GM12878 (cell line): ENCODE results near the gene JAKMIP1. TPM values are rescaled to one million over a fixed set of nuclear protein-coding genes. Genes with fewer than 3 reads are reported as not detected.

Source experiments
- ATAC-seq: fragments of 200-7000 bp; cut with Tn5 transposase; 3 replicates; pipeline ENCODE4 v1.9.1; 2020; ENCODE audit warnings: mild to moderate bottlenecking, moderate library complexity
- BruUV-seq: library from RNA; stranded (reverse); fragments of 400-500 nt; replicated peaks from 2 replicates; lab custom pipeline; 2021; lab: Mats Ljungman, UMichigan
- CTCF ChIA-PET: fragments of 300-600 bp; sonication (Branson Sonifier 250); formaldehyde crosslinking; extraction: SDS; loops from one replicate; lab custom pipeline; 2021; ENCODE audit warnings: inconsistent platforms; lab: Yijun Ruan, JAX
- POLR2A ChIA-PET: fragments of 350-600 bp; formaldehyde crosslinking; extraction: SDS; loops from one replicate; lab custom pipeline; 2021; ENCODE audit warnings: inconsistent platforms; lab: Charles Lee
- RAD21 ChIA-PET: fragments of 300-600 bp; sonication (Branson Sonifier 250); formaldehyde crosslinking; loops from one replicate; lab custom pipeline; 2023; ENCODE audit warnings: antibody characterized with exemption; ENCODE audit not compliant: unreplicated experiment; lab: Charles Lee
- SMC1A ChIA-PET: fragments of 300-600 bp; sonication (Branson Sonifier 250); formaldehyde crosslinking; loops from one replicate; lab custom pipeline; 2023; ENCODE audit not compliant: unreplicated experiment, uncharacterized antibody; lab: Charles Lee
- DNase-seq: peaks from one replicate; pipeline ENCODE4 v3.0.0-alpha.2; 2011; ENCODE audit warnings: low read depth, low spot score
- FAIRE-seq: peaks from 3 replicates; lab custom pipeline; 2011; peaks lifted over from hg19 to GRCh38; lab: Jason Lieb, UNC
- H2AFZ ChIP-seq: 2 replicates; pipeline ENCODE4 v1.6.0; 2011; ENCODE audit warnings: low read depth, low read length, control low read depth; ENCODE audit not compliant: control insufficient read depth
- H3K27ac ChIP-seq: 2 replicates; pipeline ENCODE4 v1.5.1; 2011; ENCODE audit warnings: control low read depth; ENCODE audit not compliant: control insufficient read depth, insufficient read depth
- H3K27me3 ChIP-seq, 2 experiments: replicated peaks in 1 of 2; 2 replicates each; pipeline versions ENCODE4 v1.6.0 to v1.6.1; 2011; ENCODE audit warnings: low read length in 1 of 2; ENCODE audit not compliant: control insufficient read depth in 2 of 2, insufficient read depth in 2 of 2
- H3K36me3 ChIP-seq, 2 experiments: 2 replicates each; pipeline ENCODE4 v1.5.1; 2011; ENCODE audit warnings: low read length in 1 of 2; ENCODE audit not compliant: control insufficient read depth in 2 of 2, insufficient read depth in 2 of 2
- H3K4me1 ChIP-seq: 2 replicates; pipeline ENCODE4 v1.6.1; 2011; ENCODE audit warnings: mild to moderate bottlenecking, low read length, moderate library complexity, mixed read lengths; ENCODE audit not compliant: control insufficient read depth, insufficient read depth
- H3K4me2 ChIP-seq: 2 replicates; pipeline ENCODE4 v1.6.0; 2011; ENCODE audit warnings: control low read depth; ENCODE audit not compliant: control insufficient read depth, insufficient read depth
- H3K4me3 ChIP-seq: fragments of 200-600 bp; sonication (generic); 2 replicates; pipeline ENCODE4 v1.5.1; 2016
- H3K79me2 ChIP-seq: 2 replicates; pipeline ENCODE4 v1.6.0; 2011; ENCODE audit warnings: low read length; ENCODE audit not compliant: control insufficient read depth, insufficient read depth
- H3K9ac ChIP-seq: 2 replicates; pipeline ENCODE4 v1.8.0; 2011; ENCODE audit warnings: low read length, control low read depth, mixed read lengths; ENCODE audit not compliant: control insufficient read depth, insufficient read depth
- H3K9me3 ChIP-seq: replicated peaks from 3 replicates; pipeline ENCODE4 v1.5.1; 2011; ENCODE audit warnings: mild to moderate bottlenecking, low read length; ENCODE audit not compliant: control insufficient read depth, insufficient read depth
- H4K20me1 ChIP-seq: 2 replicates; pipeline ENCODE4 v1.6.0; 2011; ENCODE audit not compliant: control insufficient read depth, insufficient read depth
- CHD1 ChIP-seq: IDR thresholded peaks from 2 replicates; pipeline ENCODE4 v1.6.1; 2012; ENCODE audit warnings: low read depth, low read length, improper control_type of control experiment
- CTCF ChIP-seq, 3 experiments: IDR thresholded peaks in 2 of 3; conservative IDR thresholded peaks in 1 of 3; 2 replicates each; pipeline ENCODE4 v1.5.1; 2011; ENCODE audit warnings: low read depth in 3 of 3, low read length in 3 of 3, mild to moderate bottlenecking in 3 of 3, control low read depth in 2 of 3, moderate library complexity in 2 of 3, inconsistent platforms in 1 of 3, mixed read lengths in 1 of 3; ENCODE audit not compliant: control insufficient read depth in 2 of 3, insufficient read depth in 1 of 3; ENCODE audit errors: extremely low read depth in 1 of 3
- HCFC1 ChIP-seq: fragments of 150-350 bp; IDR thresholded peaks from 2 replicates; pipeline ENCODE4 v1.6.1; 2014; ENCODE audit warnings: low read length
- HSF1 ChIP-seq: fragments of 150-350 bp; IDR thresholded peaks from 2 replicates; pipeline ENCODE4 v1.6.1; 2014; ENCODE audit warnings: mild to moderate bottlenecking, low read depth, low read length
- MAX ChIP-seq: IDR thresholded peaks from 2 replicates; pipeline ENCODE4 v1.6.1; 2012; ENCODE audit warnings: low read depth, low read length, improper control_type of control experiment
- RBBP5 ChIP-seq: fragments of 200-600 bp; sonication (generic); conservative IDR thresholded peaks from 2 replicates; pipeline ENCODE4 v1.6.1; 2016
- SMARCA5 ChIP-seq: fragments of 450-650 bp; IDR thresholded peaks from 2 replicates; pipeline ENCODE4 v1.6.1; 2017; ENCODE audit warnings: mild to moderate bottlenecking
- TCF12 ChIP-seq: IDR thresholded peaks from 2 replicates; pipeline ENCODE4 v1.6.1; 2011; ENCODE audit warnings: low read depth, mild to moderate bottlenecking, low read length
- TCF7 ChIP-seq: IDR thresholded peaks from 2 replicates; pipeline ENCODE4 v1.6.1; 2014; ENCODE audit warnings: antibody characterized with exemption, borderline replicate concordance
- WGBS: methylation state at CpG from one replicate; pipeline ENCODE4 v1.1.6; 2016; ENCODE audit warnings: low lambda C conversion rate; ENCODE audit not compliant: insufficient replicate concordance, insufficient coverage; ENCODE audit errors: missing lambda C conversion rate; 5-methylcytosine and 5-hydroxymethylcytosine counted together
- in situ Hi-C: fragments of 300-500 bp; cut with MboI; formaldehyde crosslinking; loops from 9 replicates; pipeline ENCODE4 v1.14.3; 2018; ENCODE audit warnings: mixed read lengths
- intact Hi-C: fragments of 100-400 bp; cut with micrococcal nuclease; formaldehyde crosslinking; loops from one replicate; pipeline ENCODE4 v1.14.2; 2022; ENCODE audit not compliant: unreplicated experiment
- polyA plus RNA-seq, 11 experiments: library from polyadenylated mRNA; depleted of rRNA in 4 of 11; unstranded in 6 of 11; stranded (reverse) in 5 of 11; fragments of >200 nt; fragmentation: Nextera tagmentation in 4 of 11; fragmentation: Illumina TruSeq in 1 of 11; extraction: Ambion mirVana in 4 of 11; extraction: Trizol in 1 of 11; gene quantifications; 1 replicate in 1 of 11; 2 replicates in 10 of 11; pipeline versions ENCODE4 v1.2.1 to v1.2.3, GENCODE V29; 2011 to 2016; ENCODE audit warnings: inconsistent platforms in 2 of 11, missing spikeins in 2 of 11, low read depth in 1 of 11
- total RNA-seq, 4 experiments: library from RNA; depleted of rRNA in 3 of 4; stranded (reverse); fragments of >200 nt in 3 of 4; fragmentation: Illumina TruSeq in 1 of 4; extraction: Trizol in 1 of 4; gene quantifications; 2 replicates each; pipeline versions ENCODE4 v1.2.1 to v1.2.3, GENCODE V29; 2013 to 2021

The JAKMIP1 gene
- total and polyA plus RNA-seq, 10 of the 15 experiments (the other 5 are each of a cell fraction or from before 2014, with no cell fraction given): 0.52 to 16.7 (median 12.3) TPM

GRCh38 chr4:6044805-6045204 is 155.5 kb downstream of the JAKMIP1 start:
- H3K27ac ChIP-seq: no peak overlapping the region
- no peak overlapping the region for H3K4me2 ChIP-seq
- no peaks in the 10 kb centered on the region for H3K36me3 ChIP-seq
- intact Hi-C loops: no loop called here
- ATAC-seq (no peak), FAIRE-seq (no peak), DNase-seq (no peak)
- POLR2A ChIA-PET: no interaction called here
- SMC1A ChIA-PET: no interaction called here
- H3K9me3 ChIP-seq: no peaks in the 10 kb centered on the region
- TF ChIP-seq CHD1 (no peak), HSF1 (no peak), SMARCA5 (no peak), RBBP5 (no peak), MAX (no peak), CTCF (IDR thresholded peaks at IDR 0.05 in 2 of 3, conservative IDR thresholded peaks at IDR 0.05 in 1 of 3; ENCODE audit: control insufficient read depth in 2 of 3, extremely low read depth in 1 of 3, insufficient read depth in 1 of 3, low read depth in 3 of 3, low read length in 3 of 3) (peak in 1 of 3 experiments; percentile 18; a peak in 1 of 6 replicates), TCF7 (no peak), TCF12 (no peak), HCFC1 (no peak)
- H4K20me1 ChIP-seq: no peaks in the 10 kb centered on the region
- WGBS: 50% methylated on average over 9 of the region's 9 CpGs
- RAD21 ChIA-PET: no interaction called here
- in situ Hi-C loops: no loop called here
- CTCF ChIA-PET: no interaction called here
- no TSS peak for BruUV-seq
- H2AFZ ChIP-seq: no peak overlapping the region
- no peak overlapping the region for H3K4me3 ChIP-seq
- no peaks in the 10 kb centered on the region for H3K79me2 ChIP-seq
- H3K27me3 ChIP-seq: no peaks in the 10 kb centered on the region; a peak in 1 of 4 replicates
- H3K4me1 ChIP-seq: peaks cover 11% of the 10 kb centered on the region
- H3K9ac ChIP-seq: no peak overlapping the region
